Measurements from ENCODE around the gene NEO1. TPM values are rescaled to one million over a fixed set of nuclear protein-coding genes. Genes with fewer than 3 reads are reported as not detected.

The NEO1 gene
- total RNA-seq, 1 donor from 2014 or later, result 18.5 TPM

DNA sequence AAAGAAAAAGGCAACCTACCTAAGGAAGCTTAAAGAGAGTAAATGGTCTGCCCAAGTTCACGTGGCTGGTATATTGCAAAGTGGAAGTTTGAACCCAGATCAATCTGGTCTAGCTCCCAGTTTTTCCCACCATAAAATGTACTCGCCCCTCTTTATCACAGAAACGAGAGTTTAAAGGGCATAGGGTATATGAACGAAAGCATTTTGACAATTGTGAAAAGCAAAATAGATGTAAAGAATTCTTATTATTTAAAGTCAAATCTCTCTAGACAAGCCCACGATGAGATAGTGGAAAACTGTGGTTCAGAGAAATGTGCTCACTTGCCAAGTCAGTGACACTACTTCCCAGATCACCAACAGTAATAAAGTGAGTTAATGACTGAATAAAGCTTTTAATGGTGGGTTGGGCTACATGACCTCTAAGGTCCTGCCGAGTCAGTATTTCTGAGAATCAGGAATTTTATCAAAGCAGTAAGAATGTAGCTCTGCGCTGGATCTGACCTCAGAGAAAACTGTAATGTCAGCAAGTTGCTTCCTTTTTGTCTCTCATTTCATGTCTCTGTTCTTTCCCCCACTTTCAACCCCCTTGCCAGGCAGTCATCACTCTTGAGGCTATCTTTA lies 23.3 kb upstream of the NEO1 start:
- DNase-seq (ENCODE audit: low spot score), result peak; percentile 86

DNA sequence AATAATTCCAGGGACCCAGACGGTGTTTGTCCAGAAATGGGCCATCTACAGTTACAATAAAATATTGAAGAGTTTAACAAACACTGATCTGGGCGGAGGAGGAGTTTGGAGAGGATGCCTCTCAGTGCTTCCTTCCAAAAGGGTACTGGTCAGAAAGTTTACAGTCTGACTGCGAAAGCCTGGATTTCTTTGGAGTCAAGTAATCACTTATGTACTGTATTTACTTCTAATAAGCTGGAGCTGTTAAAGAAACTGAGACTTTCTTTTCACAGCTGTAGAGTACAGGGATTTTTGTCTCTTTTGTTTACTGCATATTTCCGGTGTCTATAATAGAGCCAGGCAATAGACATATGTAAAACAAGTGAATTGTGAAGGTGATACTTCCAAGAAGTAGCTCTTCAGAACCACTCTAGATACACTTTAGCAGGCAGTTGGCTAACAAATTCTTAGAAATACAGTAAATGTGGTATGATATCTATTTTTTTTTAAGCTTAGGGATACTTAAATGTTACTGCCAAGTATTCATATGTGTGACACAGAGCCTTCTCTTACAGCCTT lies 22.1 kb upstream of the NEO1 start:
- peak; percentile 21 for DNase-seq (ENCODE audit: low spot score)

DNA sequence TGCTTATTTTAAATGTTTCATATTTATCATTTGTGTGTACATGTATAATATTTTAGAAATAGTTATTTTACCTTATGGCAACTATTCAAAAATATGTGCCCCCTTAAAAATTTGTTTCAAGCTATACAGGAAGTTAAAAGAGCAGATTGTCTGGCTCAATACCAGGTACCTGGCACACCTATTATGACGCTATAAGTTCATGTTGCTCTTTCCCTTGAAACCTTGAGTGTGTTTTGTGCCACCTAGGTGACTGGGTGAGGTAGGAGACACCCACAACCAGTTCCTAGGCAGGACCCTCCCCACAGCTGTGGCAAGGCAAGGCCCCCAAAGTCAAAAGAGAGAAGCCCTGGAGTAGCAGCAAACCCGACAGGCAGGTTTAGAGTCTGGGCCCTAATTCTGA lies 20.6 kb upstream of the NEO1 start:
- DNase-seq (ENCODE audit: low spot score), result no peak

DNA sequence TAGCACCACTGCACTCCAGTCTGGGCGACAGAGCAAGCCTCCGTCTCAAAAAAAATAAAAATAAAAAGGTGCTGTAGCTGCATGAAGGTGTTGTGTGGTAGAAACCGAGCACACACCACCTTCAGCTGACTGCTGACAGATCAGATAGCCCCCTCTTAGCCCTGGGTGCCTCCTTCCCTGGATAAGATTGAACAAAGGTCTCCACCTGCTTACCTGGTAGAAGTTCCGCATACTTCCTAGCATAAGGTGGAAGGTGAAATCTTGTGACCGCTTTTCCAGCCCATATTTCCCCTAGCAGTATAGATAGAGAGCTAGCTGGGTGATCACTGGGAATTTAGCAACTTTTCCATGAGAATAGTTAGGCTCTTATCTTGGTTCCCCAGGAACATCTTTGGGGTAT lies 18.7 kb upstream of the NEO1 start:
- DNase-seq (ENCODE audit: low spot score), result no peak

DNA sequence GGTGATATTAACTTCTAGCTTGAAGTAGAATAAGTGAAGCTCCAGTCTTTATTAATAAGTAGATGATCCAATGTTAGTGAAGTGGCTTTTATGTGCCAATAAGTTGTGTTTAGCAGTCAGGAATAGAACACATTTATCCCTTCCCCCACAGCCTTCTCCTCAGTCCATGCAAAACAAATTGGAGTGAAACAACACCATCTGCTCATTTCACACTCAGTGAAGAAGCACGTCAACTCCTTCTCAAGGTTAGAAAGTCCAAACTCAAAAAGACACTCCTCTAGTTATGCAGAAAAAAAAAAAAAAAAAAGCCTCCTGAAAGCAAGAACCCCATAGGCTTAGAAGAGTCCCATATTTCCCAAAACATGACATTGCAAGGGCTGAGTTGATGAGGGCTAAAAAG lies 18.0 kb upstream of the NEO1 start:
- no peak for DNase-seq (ENCODE audit: low spot score)

DNA sequence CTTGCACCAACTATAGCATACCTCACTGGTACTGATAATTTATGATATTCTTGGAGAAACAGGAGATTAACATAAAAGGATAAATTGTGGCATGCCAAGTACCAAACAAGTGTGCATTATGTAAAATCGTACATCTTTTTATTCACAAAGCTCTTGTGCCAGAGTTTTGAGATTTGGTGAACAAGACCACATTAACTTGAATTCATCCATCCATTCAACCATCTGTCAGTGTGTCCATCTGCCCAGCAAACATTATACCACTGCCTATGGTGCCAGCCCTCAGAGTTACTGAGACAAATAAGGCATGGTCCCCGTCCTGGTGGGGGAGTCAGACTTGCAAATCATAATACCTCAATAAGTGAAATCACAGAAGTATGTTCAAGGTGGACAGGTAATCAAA lies 17.0 kb upstream of the NEO1 start:
- no peak for DNase-seq (ENCODE audit: low spot score)

DNA sequence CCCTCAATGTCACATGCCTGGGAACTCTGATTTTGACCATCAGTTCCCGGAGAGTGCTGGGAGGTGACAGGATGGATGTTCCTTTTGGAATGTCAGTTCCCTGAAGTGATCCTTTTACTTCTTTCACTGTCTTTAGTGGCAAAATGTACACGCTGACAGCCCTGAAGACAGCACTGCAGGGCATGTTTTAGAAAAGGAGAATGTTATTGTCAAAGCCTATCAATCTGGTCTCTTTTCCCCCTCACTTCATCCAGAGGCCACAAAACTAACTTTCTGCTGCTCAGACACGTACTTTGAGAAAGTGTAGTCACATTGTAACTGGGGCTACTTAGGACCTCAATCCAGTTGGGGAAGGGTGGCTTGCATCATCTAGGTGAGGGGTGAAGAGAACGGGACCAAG lies 14.0 kb upstream of the NEO1 start:
- DNase-seq (ENCODE audit: low spot score), result no peak

DNA sequence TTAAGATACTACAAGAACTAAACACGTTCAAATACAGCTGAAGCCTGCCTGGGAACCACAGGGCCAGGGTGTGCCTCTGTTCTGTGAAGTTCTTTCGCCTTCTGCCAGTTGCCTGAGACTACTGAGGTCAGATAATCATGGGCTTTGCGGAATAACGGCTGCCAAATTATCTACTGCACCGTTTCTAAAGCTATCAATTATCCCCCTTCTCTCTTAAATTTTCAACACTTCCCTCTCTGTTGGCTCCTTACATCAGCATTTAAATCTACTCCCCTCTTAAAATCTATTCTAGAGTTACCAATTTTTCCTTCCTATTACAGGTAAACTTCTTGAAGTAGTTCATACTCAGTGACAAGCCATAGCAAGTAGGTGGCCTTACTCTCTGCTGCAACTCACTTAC lies 6.2 kb upstream of the NEO1 start:
- no peak for DNase-seq (ENCODE audit: low spot score)

DNA sequence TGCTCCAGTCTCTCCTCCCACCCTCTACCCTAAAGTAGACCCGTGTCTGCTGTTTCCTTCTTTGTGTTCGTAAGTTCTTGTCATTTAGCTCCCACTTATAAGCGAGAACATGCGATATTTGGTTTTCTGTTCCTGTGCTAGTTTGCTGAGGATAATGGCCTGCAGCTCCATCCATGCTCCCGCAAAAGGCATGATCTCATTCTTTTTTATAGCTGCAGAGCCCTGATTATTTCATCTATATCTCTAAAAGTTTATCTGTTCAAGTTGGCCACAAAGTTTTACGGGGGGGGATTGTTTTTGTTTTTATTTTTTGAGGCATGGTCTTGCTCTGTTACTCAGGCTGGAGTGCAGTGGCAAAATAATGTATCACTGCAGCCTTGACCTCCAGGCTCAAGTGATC lies 4.4 kb upstream of the NEO1 start:
- no peak for DNase-seq (ENCODE audit: low spot score)

DNA sequence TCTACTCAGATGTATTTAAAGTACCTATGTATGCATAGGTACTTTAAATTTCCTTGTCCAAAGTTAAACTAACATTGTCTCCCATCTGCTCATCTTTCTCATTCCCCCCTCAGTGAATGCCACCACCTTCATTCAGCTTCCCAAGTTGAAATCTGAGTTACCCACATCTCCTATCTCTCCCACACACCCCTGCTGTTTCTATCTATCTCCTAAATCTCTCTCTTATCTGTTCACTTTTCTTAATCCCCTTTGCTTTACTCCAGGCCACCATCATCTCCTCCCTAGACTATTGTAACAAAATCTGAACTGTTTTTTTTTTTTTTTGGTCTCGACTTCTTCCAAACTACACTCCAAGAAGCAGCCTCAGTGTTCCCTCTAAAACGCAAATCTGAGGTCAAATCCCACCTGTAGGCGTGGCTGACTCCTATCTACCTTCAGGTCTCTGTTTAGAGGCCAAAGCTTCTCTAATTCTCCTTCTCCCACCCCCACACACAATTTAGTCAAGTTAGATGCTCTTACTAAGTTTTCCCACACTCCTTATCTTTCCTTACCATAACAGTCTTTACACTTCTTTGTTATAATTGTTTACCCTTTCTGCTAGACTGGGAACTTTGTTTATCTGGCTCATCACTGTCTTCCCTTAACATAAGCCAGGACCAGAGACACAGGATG lies 3.5 kb upstream of the NEO1 start:
- no peak for DNase-seq (ENCODE audit: low spot score)

DNA sequence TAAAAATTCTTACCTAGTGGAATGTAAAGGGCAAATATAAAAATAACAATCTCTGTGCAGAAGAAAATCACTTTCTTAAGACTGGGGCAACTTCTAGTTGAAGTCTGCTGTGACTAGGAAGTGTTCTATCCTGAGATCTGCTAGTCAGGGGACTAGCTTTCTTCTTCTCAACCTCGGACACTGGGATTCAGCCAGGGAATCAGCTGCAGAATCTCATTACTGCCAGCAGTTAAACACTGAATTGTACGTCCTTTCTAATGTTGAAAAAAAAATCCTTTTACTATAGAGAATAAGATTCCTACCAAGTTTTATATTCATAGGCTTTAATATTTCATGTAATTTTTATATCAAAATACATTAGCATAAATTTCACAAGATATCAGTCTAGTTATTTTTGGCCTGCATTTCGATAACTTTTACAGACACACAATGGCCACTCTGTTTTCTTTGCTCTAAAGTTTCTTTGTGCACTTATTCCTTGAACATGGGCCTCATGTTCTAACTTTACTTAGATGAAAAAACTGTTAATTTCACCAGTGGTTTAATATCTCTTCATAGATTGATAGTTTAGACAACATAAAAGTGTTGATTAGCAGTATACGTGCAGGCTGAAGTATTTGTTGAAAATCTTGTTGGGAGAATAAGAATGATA lies 2.6 kb upstream of the NEO1 start:
- no peak for DNase-seq (ENCODE audit: low spot score)

DNA sequence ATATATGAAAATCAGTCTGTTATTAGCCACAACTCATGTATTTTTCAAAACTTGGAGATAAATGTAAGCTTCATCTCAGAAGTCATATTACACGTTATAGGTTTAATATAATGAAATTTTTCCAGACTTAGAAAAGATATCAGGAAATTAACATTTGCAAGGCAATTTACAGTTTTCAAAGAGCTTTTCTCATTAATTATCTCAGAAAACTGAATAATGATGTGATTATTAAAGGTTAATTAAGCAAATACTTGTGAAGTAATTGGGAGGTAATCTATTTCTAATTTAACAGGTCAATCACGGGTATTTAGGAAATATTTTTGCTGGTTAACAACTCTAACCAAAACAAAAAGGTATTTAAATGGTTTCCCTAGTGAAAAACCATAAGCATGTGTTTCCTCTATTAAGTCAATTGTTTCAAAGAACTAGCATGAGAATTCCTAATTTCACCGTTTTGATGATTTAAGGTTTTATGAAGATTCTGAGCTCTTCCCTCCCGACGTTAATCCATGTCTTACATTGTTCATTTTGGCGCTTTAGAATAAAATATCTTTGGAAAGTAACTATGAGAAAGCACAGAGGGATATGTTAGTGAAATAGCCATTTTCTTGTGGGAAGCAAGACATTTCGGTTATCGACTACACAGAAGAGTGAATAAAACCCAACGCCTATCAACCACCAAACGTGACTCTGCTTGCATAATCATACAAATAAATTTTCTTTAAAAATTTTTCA lies 1.5 kb upstream of the NEO1 start:
- no peak for DNase-seq (ENCODE audit: low spot score)

DNA sequence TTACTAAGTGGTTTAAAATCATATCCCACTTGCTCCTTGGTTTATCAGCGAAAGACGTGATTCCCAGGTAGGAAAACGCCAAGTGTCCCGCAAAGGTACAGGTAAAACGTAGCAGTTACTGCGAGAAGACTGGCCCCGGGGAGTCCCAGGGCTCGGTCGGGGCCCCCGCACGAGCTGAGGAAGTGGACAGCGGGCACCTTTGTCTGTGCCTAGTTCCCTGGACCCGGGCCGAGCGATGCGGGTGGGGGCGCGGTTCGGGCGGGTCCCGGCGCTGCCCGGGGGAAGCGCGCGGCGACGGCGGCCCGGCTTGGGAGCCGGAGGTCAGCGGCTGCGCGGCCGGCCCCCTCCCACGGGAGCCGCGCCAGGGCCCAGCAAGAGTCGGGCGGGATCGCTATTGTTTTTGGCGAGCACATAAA lies 864 bp upstream of the NEO1 start:
- no peak for DNase-seq (ENCODE audit: low spot score)

DNA sequence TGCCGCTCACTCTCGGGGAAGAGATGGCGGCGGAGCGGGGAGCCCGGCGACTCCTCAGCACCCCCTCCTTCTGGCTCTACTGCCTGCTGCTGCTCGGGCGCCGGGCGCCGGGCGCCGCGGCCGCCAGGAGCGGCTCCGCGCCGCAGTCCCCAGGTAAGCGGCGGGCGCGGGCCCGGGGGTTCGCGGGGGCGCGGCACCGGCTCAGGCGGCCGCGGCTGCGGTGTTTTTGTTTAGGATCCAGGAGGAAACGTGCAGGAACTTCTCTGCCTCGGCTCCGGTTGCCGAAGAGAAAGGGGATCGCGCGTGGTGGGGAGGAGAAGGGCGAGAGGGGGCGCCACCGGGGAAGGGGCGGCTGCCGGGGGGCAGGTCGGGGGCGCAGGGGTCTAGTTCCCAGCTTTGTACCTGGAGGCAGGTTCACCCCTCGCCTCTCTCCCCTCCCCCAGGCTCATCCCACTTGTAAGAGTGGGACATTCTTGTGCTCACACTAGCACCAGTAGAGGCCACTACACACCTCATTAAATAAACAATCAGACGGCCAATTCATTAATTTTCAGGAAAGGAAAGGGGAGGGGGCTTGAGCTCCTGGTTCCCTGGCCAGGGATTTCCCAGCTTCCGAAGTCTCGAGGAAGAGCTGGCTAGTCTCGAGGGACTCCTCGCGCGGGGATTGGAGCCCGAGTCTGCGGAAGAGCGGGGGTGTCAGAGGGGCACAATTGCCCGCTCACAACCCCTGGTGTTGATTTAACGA lies 562 bp downstream of the NEO1 start:
- DNase-seq (ENCODE audit: low spot score), result peak; percentile 54

DNA sequence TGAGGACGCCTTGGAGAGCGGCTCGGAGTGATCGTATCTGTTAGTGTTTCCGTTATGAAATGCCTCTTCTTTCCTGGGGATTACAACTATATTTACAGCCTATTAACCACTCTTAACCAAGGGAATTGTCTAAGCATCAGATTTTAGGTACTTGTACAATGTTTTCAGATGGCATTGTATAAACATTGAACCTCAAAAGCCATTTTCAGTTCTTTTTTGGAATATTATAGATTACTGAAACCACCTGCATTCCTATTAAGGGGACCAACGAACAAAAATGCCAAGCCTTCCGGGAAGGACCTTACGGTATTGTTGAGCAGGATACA lies 1.1 kb downstream of the NEO1 start:
- no peak for DNase-seq (ENCODE audit: low spot score)

DNA sequence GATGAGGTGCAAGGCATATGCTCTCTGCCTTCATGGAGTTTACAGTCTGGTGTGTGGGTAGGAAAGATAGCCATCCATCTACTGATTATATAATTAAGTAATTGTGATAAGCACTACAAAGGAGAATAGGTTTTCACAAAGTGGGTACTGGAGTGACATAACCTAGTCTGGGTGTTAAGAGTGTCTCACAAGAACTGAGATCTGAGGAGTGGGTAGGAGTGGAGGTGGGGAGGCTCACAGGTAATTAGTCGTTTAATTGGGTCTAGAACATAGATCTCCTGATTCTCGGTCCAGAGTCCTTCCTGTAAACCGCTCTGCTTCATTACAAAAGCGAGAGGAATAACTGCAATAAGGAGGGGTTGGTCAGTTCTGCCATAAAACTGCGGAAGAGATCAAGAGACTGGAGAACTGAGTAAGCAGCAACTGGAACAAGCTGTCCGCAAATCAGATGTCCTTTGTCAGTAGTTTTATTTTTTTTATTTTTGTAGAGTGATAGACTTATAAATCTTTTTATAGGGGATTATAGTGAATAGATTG lies 2.2 kb downstream of the NEO1 start:
- DNase-seq (ENCODE audit: low spot score), result no peak

DNA sequence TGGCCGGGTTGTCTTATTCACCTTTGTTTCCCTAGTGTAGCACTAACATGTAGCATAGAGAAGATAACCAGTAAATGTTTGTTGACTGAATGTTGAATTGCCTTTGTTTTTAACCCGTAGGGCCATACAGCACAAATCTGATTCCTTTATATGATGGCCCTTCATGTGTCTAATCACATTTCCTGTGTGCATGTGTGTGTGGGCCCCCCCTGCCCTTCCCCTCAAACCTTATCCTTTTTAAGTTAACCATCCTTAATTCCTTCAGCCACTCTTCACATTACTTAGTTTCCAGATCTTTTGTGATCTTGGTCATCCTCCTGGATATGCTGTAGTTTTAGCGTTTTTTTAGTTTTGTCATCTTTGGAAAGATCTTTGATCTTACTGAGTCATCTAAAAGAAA lies 4.2 kb downstream of the NEO1 start:
- DNase-seq (ENCODE audit: low spot score), result no peak

DNA sequence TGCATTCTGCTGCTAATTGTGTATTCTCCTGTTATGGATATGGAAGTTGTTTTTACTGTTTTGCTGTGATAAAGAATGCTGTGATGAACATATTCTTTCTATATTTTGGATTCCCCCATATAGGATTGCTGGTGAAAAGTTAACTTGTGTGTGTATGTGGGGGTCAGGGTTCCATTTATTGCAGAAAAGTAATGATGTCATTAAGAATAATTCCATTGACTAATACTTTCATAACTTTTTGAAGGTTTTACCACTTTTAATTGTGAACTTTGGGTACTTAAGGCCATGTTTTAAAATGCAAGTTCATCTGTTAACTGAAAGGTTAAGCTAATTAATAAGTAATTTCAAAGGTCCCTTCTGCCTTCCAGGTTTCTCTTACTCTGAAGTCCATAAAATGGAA lies 6.2 kb downstream of the NEO1 start:
- DNase-seq (ENCODE audit: low spot score), result no peak

DNA sequence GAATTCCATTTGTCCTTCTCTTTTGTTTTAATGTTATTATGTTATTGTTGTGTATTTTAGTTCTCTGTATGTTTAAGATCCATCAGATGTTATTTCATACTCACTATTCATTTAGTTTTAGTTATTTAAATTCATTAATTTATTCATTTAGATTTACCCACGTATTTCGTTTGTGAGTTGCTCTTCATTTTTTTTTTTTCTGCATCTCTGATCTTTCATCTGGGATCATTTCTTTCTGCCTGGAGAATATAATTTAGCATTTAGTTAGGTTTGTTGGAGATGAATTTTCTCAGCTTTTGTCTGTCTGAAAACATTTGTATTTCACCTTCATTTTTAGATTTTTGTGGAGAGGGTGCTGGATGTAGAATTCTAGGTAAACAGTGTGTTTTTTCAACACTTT lies 12.9 kb downstream of the NEO1 start:
- no peak for DNase-seq (ENCODE audit: low spot score)

DNA sequence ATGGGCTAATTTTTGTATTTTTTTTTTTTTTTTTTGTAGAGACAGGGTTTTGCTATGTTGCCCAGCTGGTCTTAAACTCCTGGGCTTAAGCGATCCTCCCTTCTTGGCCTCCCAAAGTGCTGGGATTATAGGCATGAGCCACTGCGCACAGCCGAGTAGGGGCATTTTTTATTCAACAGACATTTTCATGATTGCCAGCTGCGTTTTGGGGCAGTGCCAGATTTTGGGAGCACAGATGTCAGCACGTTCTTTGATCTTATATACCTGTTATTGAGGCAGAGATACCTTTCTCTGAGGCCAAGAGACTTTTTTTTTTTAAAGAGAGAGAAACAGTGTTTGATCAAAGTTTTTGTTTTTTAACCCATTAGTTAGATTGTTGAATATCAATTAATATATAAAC lies 16.8 kb downstream of the NEO1 start:
- no peak for DNase-seq (ENCODE audit: low spot score)

DNA sequence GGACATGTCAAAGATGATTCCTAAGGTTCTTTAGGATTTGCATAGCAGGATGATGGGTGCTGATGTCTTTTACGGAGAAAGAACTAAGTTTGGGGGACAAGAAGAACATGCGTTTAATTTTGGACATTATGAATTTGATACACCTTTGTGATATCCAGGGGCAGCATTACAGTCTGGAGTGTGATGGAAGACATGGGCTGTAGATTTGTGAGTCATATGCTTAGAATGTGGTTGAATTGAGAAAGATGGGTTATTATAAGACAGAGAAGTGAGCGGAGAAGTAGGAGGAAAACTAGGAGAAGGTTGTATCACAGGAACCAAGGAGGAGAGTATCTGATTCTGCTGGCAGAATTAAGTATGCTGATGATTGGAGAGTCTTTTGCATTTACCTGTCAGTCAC lies 20.6 kb downstream of the NEO1 start:
- DNase-seq (ENCODE audit: low spot score), result no peak

DNA sequence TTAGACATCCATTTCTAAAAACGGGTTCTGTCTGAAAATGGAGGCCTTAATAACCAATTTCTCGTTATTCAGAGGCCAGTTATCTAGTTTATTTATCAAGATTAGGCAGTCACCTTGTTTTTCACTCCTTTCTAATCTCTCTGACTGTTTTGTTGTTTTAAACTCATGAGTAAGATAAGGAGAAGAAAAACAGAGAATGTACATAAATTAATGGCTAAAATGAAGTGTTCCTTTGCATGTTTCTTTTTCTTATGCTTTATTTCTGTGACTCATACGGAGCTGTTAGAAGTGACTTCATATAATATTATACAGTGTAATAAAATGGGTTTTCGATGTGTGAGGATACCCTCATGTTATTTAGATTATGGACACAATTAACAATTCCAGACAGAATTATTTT lies 22.0 kb downstream of the NEO1 start:
- DNase-seq (ENCODE audit: low spot score), result no peak
